GM19328 (cell line): ENCODE data around the gene DCLK3.

Experiments used
- ATAC-seq: cut with Tn5 transposase; IDR thresholded peaks from one replicate; pipeline ENCODE4 v1.9.1; 2021; ENCODE audit warnings: mild to moderate bottlenecking, moderate library complexity; ENCODE audit not compliant: unreplicated experiment

The DCLK3 gene

GRCh38 chr3:36679384-36680200 is 84.8 kb downstream of the DCLK3 start:
- no peak for ATAC-seq

- ATAC-seq: no peak
These were observed 85.9 kb downstream of the DCLK3 start for GRCh38 chr3:36678216-36679013.

GRCh38 chr3:36677331-36678007 is 86.9 kb downstream of the DCLK3 start:
- peak; percentile 55 for ATAC-seq

- no peak for ATAC-seq
These were observed 89.5 kb downstream of the DCLK3 start for GRCh38 chr3:36674816-36675215.

- ATAC-seq: no peak
These were observed 94.6 kb downstream of the DCLK3 start for GRCh38 chr3:36669764-36670163.

GRCh38 chr3:36666166-36666565 is 98.2 kb downstream of the DCLK3 start:
- ATAC-seq: no peak

GRCh38 chr3:36663666-36664291 is 100.6 kb downstream of the DCLK3 start:
- ATAC-seq: no peak

GRCh38 chr3:36662626-36663025 is 101.7 kb downstream of the DCLK3 start:
- no peak for ATAC-seq
